ENCODE data around the gene SPON2.

Gene SPON2

DNA sequence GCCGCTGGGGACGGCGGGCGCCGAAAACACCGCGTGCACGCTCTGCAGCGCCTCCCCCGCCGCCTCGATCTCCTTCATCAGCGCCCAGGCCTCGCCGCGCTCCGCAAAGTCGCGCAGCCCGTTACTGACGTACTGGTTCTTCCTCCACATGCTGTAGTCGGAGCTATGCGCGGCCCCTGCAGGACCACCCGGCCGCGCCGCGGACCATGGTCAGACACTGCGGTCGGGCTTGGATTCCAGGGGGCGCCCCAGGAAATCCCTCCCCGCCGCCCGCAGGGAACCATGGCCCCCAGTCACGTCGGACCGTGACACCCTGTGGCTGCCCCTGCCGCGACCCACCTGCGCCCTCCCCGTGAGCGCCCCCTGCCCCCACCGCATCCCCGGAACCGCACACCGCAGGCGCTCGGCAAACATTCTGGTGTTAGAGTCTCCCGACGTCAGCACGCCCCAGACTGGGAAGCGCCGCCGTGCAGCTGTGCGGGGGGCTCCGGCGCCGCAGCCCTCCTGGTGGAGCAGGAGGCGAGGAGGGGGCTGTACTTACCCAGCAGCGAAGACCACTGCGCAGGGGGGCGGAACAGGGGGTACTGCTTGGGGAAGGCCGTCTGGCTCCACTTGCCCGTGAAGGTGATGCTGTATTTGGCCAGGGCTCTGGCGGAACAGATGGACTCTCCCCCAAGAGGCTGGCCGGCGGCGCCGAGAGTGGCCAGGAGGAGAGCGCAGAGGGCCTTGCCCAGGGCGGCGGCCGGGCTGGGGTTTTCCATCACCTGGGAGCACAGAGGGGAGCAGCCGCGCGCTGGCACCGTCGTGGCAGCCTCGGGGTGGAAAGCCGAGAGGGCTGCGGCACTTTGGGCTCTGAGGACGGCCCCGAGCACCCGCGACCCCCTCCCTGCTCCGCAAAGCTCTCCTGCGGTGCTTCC, 814 bp downstream of the SPON2 start:
- TF ChIP-seq BACH2 (CRISPR knock-in tag; IDR thresholded peaks at IDR 0.05; ENCODE audit: borderline replicate concordance) (no peak), PPARA (CRISPR knock-in tag; IDR thresholded peaks at IDR 0.05; ENCODE audit: borderline replicate concordance) (no peak), RARB (CRISPR knock-in tag; IDR thresholded peaks at IDR 0.05) (no peak), ZC3H10 (CRISPR knock-in tag; IDR thresholded peaks at IDR 0.05) (no peak), GLIS3 (CRISPR knock-in tag; IDR thresholded peaks at IDR 0.05) (no peak), ZNF8 (CRISPR knock-in tag; IDR thresholded peaks at IDR 0.05) (no peak), OSR1 (CRISPR knock-in tag; IDR thresholded peaks at IDR 0.05) (no peak)

DNA sequence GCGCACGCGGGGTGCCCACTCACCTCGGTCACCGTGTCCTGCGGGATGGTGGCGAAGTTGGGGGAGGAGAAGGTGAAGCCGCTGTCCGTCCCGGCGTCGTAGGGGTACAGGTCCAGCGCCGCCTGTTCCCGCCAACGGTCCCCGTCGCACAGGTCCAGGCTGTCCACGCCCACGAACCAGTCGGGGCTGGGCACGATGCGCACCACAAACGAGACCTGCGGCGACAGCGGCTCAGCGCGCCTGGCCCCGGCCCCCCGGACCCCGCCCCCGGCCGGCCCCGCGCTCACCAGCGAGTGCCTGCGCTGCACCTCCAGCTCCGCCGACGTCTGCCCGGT, 1.4 kb downstream of the SPON2 start:
- TF ChIP-seq, protein P1, sequence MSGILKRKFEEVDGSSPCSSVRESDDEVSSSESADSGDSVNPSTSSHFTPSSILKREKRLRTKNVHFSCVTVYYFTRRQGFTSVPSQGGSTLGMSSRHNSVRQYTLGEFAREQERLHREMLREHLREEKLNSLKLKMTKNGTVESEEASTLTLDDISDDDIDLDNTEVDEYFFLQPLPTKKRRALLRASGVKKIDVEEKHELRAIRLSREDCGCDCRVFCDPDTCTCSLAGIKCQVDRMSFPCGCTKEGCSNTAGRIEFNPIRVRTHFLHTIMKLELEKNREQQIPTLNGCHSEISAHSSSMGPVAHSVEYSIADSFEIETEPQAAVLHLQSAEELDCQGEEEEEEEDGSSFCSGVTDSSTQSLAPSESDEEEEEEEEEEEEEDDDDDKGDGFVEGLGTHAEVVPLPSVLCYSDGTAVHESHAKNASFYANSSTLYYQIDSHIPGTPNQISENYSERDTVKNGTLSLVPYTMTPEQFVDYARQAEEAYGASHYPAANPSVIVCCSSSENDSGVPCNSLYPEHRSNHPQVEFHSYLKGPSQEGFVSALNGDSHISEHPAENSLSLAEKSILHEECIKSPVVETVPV (CRISPR knock-in tag; IDR thresholded peaks at IDR 0.05), result no peak
- TF ChIP-seq ISL1 (CRISPR knock-in tag; IDR thresholded peaks at IDR 0.05) (no peak), CSDC2 (CRISPR knock-in tag; IDR thresholded peaks at IDR 0.05) (no peak), ZC3H10 (CRISPR knock-in tag; IDR thresholded peaks at IDR 0.05) (no peak), ZFP3 (CRISPR knock-in tag; IDR thresholded peaks at IDR 0.05) (no peak), TOX (CRISPR knock-in tag; IDR thresholded peaks at IDR 0.05; ENCODE audit: borderline replicate concordance) (no peak), ESRRG (CRISPR knock-in tag; IDR thresholded peaks at IDR 0.05) (no peak), PPARA (CRISPR knock-in tag; IDR thresholded peaks at IDR 0.05; ENCODE audit: borderline replicate concordance) (no peak), BACH2 (CRISPR knock-in tag; IDR thresholded peaks at IDR 0.05; ENCODE audit: borderline replicate concordance) (no peak), ZNF565 (CRISPR knock-in tag; conservative IDR thresholded peaks at IDR 0.05; ENCODE audit: low read depth) (no peak), SNAI2 (CRISPR knock-in tag; IDR thresholded peaks at IDR 0.05) (no peak), ZFP30 (CRISPR knock-in tag; IDR thresholded peaks at IDR 0.05) (no peak)
- TF ChIP-seq, protein P2, sequence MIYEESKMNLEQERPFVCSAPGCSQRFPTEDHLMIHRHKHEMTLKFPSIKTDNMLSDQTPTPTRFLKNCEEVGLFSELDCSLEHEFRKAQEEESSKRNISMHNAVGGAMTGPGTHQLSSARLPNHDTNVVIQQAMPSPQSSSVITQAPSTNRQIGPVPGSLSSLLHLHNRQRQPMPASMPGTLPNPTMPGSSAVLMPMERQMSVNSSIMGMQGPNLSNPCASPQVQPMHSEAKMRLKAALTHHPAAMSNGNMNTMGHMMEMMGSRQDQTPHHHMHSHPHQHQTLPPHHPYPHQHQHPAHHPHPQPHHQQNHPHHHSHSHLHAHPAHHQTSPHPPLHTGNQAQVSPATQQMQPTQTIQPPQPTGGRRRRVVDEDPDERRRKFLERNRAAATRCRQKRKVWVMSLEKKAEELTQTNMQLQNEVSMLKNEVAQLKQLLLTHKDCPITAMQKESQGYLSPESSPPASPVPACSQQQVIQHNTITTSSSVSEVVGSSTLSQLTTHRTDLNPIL (CRISPR knock-in tag; IDR thresholded peaks at IDR 0.05; ENCODE audit: low read depth), result no peak
- no peak for ATAC-seq

More for the DNA sequence above, 814 bp downstream of the SPON2 start:
- ATAC-seq, result no peak

DNA sequence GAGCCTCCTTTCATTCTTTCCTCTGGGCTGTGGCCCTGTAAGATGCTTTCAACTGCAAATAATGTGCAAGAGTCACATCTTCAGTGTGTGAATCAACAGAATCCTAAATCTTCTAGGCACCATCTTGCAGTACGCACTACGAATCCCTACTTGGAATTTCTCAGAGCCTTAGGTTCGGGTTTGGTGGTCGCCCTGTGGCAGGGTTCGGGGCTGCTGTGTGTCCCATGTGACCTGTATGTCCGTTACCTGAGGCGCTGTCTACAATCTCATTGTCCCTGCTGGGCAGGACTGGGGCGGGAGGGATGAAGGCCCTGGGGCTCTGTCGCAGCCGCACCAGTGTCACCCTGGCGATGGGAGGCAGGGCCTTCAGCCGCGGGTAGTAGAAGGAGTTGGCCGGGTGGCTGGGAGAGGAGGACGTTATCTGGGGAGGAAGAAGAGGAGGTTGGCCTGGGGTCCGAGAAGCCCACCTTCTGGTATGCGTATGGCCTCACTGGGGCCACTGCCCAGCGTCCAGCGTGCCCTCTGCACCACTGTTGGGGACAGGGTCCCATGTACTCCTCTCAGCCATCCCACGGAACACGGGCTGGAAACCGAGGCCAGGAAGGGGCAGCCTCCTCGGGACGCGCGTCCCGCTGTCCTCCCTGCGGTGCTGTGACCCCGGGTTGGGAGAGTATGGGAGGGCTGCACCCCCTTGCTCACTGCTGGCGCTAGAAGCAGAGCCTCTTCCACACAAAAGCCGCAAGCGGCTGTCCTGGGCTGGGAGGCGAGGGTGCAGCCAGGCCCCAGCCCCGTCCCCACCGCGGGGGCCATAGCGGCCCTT, 2.0 kb downstream of the SPON2 start:
- ATAC-seq, result no peak
- TF ChIP-seq ZFP3 (CRISPR knock-in tag; IDR thresholded peaks at IDR 0.05), result no peak
- TF ChIP-seq BACH2 (CRISPR knock-in tag; IDR thresholded peaks at IDR 0.05; ENCODE audit: borderline replicate concordance), result no peak
- TF ChIP-seq RARB (CRISPR knock-in tag; IDR thresholded peaks at IDR 0.05), result no peak
- no peak for TF ChIP-seq ZC3H10 (CRISPR knock-in tag; IDR thresholded peaks at IDR 0.05)
- no peak for TF ChIP-seq ISL1 (CRISPR knock-in tag; IDR thresholded peaks at IDR 0.05)
- TF ChIP-seq ZFP30 (CRISPR knock-in tag; IDR thresholded peaks at IDR 0.05), result no peak
- TF ChIP-seq ARNTL (CRISPR knock-in tag; IDR thresholded peaks at IDR 0.05; ENCODE audit: borderline replicate concordance, low read depth), result no peak
- TF ChIP-seq ESRRG (CRISPR knock-in tag; IDR thresholded peaks at IDR 0.05), result no peak
- no peak for TF ChIP-seq ZNF8 (CRISPR knock-in tag; IDR thresholded peaks at IDR 0.05)
- no peak for TF ChIP-seq GLIS3 (CRISPR knock-in tag; IDR thresholded peaks at IDR 0.05)
- TF ChIP-seq, protein P3, sequence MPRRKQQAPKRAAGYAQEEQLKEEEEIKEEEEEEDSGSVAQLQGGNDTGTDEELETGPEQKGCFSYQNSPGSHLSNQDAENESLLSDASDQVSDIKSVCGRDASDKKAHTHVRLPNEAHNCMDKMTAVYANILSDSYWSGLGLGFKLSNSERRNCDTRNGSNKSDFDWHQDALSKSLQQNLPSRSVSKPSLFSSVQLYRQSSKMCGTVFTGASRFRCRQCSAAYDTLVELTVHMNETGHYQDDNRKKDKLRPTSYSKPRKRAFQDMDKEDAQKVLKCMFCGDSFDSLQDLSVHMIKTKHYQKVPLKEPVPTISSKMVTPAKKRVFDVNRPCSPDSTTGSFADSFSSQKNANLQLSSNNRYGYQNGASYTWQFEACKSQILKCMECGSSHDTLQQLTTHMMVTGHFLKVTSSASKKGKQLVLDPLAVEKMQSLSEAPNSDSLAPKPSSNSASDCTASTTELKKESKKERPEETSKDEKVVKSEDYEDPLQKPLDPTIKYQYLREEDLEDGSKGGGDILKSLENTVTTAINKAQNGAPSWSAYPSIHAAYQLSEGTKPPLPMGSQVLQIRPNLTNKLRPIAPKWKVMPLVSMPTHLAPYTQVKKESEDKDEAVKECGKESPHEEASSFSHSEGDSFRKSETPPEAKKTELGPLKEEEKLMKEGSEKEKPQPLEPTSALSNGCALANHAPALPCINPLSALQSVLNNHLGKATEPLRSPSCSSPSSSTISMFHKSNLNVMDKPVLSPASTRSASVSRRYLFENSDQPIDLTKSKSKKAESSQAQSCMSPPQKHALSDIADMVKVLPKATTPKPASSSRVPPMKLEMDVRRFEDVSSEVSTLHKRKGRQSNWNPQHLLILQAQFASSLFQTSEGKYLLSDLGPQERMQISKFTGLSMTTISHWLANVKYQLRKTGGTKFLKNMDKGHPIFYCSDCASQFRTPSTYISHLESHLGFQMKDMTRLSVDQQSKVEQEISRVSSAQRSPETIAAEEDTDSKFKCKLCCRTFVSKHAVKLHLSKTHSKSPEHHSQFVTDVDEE (CRISPR knock-in tag; IDR thresholded peaks at IDR 0.05), result no peak
- TF ChIP-seq, protein P4, sequence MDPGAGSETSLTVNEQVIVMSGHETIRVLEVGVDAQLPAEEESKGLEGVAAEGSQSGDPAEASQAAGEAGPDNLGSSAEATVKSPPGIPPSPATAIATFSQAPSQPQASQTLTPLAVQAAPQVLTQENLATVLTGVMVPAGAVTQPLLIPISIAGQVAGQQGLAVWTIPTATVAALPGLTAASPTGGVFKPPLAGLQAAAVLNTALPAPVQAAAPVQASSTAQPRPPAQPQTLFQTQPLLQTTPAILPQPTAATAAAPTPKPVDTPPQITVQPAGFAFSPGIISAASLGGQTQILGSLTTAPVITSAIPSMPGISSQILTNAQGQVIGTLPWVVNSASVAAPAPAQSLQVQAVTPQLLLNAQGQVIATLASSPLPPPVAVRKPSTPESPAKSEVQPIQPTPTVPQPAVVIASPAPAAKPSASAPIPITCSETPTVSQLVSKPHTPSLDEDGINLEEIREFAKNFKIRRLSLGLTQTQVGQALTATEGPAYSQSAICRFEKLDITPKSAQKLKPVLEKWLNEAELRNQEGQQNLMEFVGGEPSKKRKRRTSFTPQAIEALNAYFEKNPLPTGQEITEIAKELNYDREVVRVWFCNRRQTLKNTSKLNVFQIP (CRISPR knock-in tag; IDR thresholded peaks at IDR 0.05; ENCODE audit: borderline replicate concordance, low read depth), result no peak
- TF ChIP-seq, protein P1 (CRISPR knock-in tag; IDR thresholded peaks at IDR 0.05), result no peak
- TF ChIP-seq ZNF70 (CRISPR knock-in tag; IDR thresholded peaks at IDR 0.05), result no peak
- TF ChIP-seq SNAI2 (CRISPR knock-in tag; IDR thresholded peaks at IDR 0.05), result no peak
